Activated CD8-positive, alpha-beta memory T cell treated with anti-CD3 and anti-CD28 coated beads for 24 hours (primary cell): ENCODE measurements around the gene PTPN1.
A peak's percentile ranks its signal among the peaks of the same experiment; 100 is the strongest.
"Not testable (repeated sequence)": the region's sequence is repeated elsewhere in the genome, so short reads cannot be mapped to it uniquely, and the experiment has no call there.

Source experiments
- DNase-seq: peaks from one replicate; pipeline ENCODE4 v3.0.0-alpha.2; 2020

Gene PTPN1

GRCh38 chr20:50560867-50561266 lies 50.7 kb downstream of the PTPN1 start:
- DNase-seq: no peak

DNA sequence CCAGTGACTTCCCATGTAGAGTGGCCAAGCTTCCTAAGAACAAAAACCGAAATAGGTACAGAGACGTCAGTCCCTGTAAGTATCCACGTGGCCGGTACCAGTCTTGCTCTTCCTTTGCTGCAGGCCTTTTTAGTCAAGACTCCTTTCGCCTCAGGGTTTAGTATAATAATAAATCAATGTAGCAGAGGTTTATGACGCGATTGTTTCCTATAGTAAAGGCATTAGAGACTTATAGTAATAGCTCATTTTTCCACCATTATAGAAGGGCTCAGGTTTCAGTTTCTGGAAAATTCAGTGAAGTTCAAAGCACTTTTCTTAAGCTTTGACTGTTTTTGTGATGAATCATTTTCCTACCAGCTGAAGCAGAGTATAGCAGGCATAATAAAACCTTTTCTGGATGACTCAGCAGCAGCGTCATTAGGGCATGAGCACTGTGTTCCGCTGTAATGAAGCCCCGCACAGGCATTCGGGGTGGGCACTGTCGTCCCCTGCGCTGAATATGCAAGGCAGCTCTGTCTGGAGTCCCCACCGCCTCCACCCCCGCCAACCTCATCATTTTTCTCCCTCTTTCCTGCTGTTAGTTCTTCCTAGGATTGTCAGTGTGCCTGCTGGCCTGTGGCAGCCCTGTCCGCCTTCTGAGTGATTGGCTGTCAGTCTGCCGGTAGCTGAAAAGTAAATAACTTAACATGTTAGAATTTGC lies 51.3 kb downstream of the PTPN1 start:
- peak; percentile 81 for DNase-seq

GRCh38 chr20:50562262-50562701 lies 52.1 kb downstream of the PTPN1 start:
- no peak for DNase-seq

- DNase-seq: no peak
These were observed 53.2 kb downstream of the PTPN1 start for GRCh38 chr20:50563133-50563944.

GRCh38 chr20:50565383-50565782 lies 55.2 kb downstream of the PTPN1 start:
- DNase-seq: peak; percentile 4

DNA sequence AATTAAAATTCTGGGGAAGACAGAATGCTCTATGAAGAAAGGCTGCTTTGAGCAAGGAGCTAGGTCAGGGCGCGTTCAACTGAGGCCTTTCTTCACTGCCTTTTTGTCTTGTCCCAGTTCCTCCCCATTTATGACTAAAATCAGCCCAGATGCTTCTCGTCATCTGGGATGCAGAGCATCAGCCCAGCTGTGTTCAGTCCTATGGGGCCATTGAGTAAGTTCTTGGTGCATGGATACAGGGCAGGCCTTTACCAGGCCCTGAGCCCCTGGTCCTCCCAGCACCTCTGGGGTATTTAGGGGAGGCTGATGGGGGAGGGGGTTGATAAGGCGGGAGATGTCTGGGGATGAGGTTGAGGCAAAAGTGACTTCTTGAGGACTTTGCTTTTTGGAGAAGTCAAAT lies 55.7 kb downstream of the PTPN1 start:
- peak; percentile 46 for DNase-seq

GRCh38 chr20:50567860-50568548 lies 57.8 kb downstream of the PTPN1 start:
- DNase-seq: no peak

- DNase-seq: no peak
These were observed 58.4 kb downstream of the PTPN1 start for GRCh38 chr20:50568549-50568942.

GRCh38 chr20:50569487-50569863 lies 59.3 kb downstream of the PTPN1 start:
- DNase-seq: not testable (repeated sequence)

DNA sequence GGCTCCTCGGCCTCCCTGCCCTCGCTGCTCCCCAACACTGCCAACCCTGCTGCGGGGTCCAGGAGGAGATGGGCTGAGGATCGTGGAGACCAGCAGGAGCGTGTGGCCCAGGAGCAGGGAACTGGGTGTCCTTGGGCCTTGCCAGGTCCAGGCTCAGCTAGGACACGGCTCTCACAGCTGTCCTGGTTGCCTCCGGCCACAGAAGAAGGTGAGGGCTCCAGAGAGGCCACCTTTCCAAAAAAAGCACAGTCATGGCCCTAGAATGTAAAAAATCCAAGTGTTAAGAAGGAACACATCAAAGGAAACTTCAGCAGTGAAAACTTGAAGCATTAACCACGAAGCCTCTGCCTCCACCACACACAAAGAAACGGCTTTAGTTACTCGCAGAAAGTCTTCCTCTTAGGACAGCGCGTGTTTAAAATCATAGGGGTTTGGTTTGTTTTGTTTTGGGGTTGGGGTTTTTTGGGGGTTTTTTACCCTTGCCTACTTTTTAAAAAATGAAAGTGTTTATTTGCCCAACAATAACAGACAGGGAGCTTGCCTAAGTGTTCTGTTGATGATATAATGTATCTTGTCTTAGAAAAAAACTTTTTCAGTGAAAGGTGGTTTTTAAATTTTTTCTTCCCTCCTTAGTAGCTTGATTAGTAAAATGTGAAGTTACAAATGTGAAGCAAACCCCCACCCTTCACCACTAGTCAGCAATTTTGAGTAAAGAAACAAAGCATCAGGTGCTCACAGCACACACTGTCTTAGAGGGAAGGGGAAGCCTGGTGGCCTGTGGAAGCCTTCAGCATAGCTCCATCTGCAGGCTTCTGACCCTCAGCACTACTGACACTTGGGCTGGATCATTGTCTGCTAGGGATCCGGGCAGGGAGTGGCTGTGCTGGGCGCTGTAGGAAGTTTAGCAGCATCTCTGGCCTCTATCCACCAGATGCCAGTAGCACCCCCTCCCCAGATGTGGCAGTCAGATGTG lies 60.0 kb downstream of the PTPN1 start:
- DNase-seq: no peak

DNA sequence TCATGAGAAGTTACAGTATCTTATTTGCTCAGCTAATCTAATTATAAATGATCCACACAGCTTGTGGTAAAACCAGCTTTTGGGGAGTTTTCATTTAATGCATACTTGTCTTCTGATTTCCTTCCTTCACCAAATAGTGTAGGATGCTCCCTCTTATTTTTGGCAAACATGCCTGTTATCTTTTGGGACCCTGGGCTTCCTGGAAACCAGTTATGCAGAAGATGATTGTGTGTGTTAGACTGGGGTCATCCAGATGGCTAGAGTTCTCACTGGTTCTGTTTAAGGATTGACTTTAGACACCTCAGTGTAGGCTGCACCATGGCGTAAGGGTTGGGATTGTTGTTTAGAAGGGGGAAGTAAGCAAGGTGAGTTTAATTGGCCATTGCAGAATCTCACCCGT lies 61.3 kb downstream of the PTPN1 start:
- no peak for DNase-seq

- DNase-seq: peak; percentile 33
These were observed 63.0 kb downstream of the PTPN1 start for GRCh38 chr20:50572938-50573777.

GRCh38 chr20:50574108-50574507 lies 63.9 kb downstream of the PTPN1 start:
- peak; percentile 42 for DNase-seq

DNA sequence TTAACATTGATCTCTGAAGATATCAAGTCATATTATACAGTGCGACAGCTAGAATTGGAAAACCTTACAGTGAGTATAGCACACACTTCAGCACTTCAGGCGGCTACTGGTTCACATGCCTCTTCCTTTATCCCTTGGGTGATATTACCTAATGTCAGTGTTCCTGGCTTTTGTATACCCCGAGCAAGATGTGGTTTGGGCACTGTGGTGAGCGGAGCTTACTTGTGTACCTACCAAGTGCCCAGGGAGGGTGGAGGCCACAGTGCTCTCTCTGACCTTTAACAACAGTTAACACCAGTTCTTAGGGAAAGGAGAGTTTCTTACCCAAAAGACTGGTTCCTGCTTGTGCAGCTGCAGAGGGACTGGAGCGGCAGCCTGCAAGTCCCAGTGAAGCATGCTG lies 64.4 kb downstream of the PTPN1 start:
- DNase-seq: peak; percentile 44

- peak; percentile 77 for DNase-seq
These were observed 65.9 kb downstream of the PTPN1 start for GRCh38 chr20:50575865-50576720.

DNA sequence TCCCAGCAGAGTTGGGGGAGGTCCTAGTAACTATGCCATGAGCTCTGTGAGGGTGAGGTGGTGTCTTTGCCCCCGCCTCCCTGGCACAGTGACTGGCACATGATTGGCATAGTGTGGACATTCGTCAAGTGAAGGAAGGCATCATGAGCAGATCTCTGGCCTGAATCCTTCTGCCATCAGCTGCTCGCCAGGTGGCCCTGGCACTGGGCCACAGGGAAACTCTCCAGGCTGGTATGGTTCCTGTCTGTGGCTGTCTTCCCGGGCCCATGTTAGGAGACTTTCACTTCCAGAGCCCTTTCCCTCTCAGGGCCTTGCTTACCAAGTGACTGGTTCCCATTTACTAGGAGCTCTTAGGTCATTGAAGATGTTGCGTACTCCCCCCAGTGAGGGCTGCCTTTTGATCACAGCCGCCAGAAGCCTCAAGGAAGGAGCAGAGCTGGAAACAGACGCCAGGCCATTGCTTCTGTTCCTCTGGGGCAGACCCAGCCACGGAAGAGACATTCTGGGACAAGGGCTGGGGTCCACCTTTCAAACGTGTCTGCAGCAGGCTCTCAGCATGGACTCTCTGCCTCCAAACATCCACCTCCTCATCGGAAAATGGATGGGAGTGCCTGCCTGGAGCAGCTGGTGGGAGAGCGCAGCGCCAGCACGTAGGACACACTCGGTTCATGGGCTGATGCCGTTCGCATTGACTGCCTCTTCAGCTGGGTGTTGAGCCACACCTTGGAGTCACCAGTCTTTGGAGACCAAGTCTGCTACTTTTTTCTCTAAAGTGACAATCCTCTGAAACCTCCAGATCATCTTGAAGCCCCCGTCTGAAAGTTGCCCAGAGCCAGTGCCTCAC lies 67.2 kb downstream of the PTPN1 start:
- no peak for DNase-seq

DNA sequence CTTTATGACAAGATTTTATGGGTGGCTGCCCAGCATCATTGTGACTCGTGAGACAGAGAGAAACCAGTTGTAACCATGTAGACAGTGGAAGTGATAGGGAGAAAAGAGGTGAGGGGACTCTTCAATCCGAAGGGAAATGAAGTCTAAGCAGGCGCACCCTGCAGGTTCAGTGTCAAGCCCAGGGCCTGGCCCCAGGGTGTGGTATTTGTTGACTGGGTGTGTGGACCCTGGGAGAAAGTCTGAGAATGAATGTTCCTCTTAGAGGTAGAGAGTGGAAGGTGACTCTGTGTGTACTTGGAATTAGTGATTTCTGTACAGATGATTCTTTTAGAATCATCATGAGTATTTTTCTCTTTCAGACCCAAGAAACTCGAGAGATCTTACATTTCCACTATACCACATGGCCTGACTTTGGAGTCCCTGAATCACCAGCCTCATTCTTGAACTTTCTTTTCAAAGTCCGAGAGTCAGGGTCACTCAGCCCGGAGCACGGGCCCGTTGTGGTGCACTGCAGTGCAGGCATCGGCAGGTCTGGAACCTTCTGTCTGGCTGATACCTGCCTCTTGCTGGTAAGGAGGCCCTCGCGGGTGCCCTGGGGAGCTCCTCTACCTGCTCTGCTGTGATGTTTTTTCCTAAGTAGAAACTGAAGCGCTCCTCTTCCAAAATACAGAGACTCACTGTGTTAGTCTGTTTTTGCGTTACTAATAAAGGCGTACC lies 68.0 kb downstream of the PTPN1 start:
- DNase-seq: no peak

DNA sequence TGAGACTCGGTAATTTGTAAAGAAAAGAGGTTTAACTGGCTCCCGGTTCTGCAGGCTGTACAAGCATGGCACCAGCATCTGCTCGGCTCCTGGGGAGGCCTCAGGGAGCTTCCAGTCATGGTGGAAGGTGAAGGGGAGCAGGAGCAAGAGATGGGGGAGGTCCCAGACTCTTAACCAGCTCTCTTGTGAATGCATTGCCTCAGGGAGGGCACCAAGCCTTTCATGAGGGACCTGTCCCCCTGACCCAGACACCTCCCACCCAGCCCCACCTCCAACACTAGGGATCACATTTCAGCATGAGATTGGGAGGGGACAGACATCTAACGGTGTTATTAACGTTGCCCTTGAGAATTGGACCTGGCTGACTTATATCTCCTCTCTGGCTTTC lies 68.6 kb downstream of the PTPN1 start:
- no peak for DNase-seq

- no peak for DNase-seq
These were observed 69.3 kb downstream of the PTPN1 start for GRCh38 chr20:50579511-50579910.
